OCI-LY3 (cell line): ENCODE results near the gene GGTA1.

Source experiments
- CTCF ChIP-seq: fragments of 200-600, 300-600 bp; sonication (generic); IDR thresholded peaks from 2 replicates; pipeline ENCODE4 v1.5.1; 2014; ENCODE audit warnings: antibody characterized with exemption, low read length, low read depth
- EZH2phosphoT487 ChIP-seq: fragments of 200-600 bp; shearing (Covaris generic); IDR thresholded peaks from 2 replicates; pipeline ENCODE4 v1.6.1; 2018; ENCODE audit warnings: antibody characterized with exemption, mixed run types, low read depth

- TF ChIP-seq CTCF (peak; percentile 31), EZH2phosphoT487 (no peak)
These were observed 38.6 kb upstream of the GGTA1 start for GRCh38 chr9:121538221-121538620.
